Fibroblast of pulmonary artery (primary cell): ENCODE results near the gene CCDC85A.

ENCODE experiments used
- DNase-seq: peaks from one replicate; pipeline ENCODE4 v3.0.0-alpha.2; 2010; ENCODE audit warnings: low read depth
- H3K4me3 ChIP-seq: replicated peaks from 2 replicates; pipeline ENCODE4 v1.5.1; 2011; ENCODE audit warnings: low read depth, mild to moderate bottlenecking, control low read depth, low read length, moderate library complexity
- TF ChIP-seq, protein P1 (sequence below): IDR thresholded peaks from 2 replicates; pipeline ENCODE4 v1.5.1; 2011; ENCODE audit warnings: mild to moderate bottlenecking, control low read depth, low read length, inconsistent platforms; ENCODE audit errors: missing control alignments

The CCDC85A gene

DNA sequence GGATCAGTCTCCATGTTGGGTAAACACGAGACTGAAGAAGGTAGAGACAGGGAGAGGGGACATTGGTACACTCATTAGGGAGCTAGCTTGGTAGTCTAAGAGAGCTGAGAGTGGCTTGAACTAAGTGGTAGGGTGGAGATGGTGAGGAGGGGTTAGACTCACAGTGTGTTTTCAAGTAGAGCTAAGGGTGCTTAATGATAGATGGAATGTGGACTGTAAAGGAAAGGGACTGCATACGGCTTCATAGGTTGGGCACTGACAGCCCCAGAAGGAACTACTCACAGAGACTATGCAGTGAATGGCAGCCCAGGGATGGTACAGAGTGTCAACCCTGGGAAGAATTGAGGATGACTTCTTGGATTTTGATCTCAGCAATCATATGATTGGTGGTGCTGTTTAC, 178.1 kb downstream of the CCDC85A start:
- no peak overlapping the region for H3K4me3 ChIP-seq
- TF ChIP-seq, protein P1, sequence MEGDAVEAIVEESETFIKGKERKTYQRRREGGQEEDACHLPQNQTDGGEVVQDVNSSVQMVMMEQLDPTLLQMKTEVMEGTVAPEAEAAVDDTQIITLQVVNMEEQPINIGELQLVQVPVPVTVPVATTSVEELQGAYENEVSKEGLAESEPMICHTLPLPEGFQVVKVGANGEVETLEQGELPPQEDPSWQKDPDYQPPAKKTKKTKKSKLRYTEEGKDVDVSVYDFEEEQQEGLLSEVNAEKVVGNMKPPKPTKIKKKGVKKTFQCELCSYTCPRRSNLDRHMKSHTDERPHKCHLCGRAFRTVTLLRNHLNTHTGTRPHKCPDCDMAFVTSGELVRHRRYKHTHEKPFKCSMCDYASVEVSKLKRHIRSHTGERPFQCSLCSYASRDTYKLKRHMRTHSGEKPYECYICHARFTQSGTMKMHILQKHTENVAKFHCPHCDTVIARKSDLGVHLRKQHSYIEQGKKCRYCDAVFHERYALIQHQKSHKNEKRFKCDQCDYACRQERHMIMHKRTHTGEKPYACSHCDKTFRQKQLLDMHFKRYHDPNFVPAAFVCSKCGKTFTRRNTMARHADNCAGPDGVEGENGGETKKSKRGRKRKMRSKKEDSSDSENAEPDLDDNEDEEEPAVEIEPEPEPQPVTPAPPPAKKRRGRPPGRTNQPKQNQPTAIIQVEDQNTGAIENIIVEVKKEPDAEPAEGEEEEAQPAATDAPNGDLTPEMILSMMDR: no peak
- DNase-seq: no peak

DNA sequence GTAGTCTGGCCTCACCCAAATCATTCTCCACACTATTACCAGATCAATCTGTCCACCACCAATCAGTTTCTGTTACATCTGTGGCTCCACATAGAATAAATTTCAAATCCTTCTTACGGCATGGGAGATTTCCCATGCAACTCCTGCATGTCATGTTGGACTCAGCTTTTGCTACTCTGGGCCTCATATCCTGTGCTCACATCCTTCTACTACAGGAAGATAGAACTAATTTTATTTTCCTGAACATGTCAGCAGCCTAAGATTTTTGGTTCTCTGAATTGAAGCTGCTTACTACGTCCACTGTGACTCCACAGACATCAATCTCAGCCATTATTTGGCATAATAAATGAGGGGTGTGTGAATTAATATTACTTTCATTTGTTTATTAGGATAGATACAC, 181.1 kb downstream of the CCDC85A start:
- DNase-seq: no peak
- TF ChIP-seq, protein P1: no peak
- no peak overlapping the region for H3K4me3 ChIP-seq

- H3K4me3 ChIP-seq: no peak overlapping the region
- DNase-seq: peak; percentile 8
- TF ChIP-seq, protein P1: no peak
These were observed 185.5 kb downstream of the CCDC85A start for GRCh38 chr2:56369316-56369715.

- DNase-seq: no peak
- no peak overlapping the region for H3K4me3 ChIP-seq
- TF ChIP-seq, protein P1: no peak
These were observed 188.4 kb downstream of the CCDC85A start for GRCh38 chr2:56372071-56372656.

DNA sequence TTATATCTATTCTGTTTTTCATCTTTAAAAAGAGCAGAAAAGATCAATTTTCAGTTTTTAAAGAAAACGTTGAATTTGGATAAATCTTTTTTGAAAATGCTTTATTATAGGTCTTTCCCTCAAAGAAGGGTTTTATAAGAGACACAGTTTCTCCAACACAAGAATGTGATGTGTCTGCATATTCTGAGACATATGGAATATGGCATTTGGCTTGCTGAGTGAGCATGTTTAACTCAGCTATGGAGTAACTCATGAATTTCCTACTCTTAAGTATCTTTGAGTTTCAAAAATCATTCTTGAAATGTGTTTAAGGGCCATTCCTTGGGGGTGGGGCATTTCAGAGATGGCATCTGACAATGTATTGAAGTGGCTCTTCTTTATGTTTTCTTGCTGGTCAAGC, 191.5 kb downstream of the CCDC85A start:
- DNase-seq: no peak
- TF ChIP-seq, protein P1: no peak
- no peak overlapping the region for H3K4me3 ChIP-seq

DNA sequence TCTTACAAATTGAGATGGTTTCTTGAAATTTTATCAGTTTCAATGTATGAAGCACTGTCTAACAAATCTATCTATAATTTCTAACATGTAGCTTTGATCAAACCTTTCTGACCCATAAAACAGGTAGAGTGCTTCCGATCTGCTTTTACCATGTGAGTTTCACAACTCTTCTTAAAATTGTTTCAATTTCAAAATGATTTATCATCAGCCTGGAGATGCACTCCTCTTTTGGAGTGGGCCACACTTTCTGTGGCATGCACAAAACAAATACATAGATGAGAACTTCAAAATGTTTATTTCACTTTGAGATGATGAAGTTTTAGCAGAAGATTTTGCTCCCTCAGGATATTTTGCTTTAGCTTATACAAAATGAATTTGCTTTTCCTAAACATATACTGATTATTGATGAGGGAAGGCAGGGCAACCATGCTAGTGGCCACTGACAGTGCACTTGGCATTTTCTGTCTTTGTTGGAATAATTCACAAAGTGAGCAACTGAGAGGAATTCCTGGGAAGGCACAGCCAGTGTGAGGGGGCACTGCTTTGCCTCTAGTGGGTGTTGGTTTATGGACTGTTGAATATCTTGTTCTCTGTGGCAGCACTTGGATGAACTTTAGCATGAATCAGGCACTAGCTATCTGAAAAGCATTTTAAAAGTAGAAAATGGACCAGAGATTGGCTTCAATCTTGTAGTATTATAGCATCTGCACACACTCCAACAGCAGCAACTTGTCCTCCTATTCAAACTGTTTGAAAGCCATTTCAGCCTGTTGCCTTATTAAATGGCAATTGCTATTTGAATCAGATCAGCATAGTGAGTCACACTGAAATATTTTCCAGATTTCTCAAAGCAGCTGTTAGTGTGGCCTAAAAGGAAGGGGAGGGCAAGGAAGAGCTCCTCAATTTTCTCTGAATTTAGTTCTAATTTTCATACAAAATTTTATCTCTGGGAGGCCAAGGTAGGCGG, 193.2 kb downstream of the CCDC85A start:
- H3K4me3 ChIP-seq: no peak overlapping the region
- TF ChIP-seq, protein P1: no peak
- peak; percentile 17 for DNase-seq
